H1 (cell line): ENCODE results near the gene ASB16. TPM values are rescaled to one million over a fixed set of nuclear protein-coding genes. Genes with fewer than 3 reads are reported as not detected.
A peak's percentile ranks its signal among the peaks of the same experiment; 100 is the strongest.

Experiments
- CTCF ChIA-PET: fragments of 300-600 bp; sonication (Branson Sonifier 250); formaldehyde crosslinking; loops from one replicate; lab custom pipeline; 2021; ENCODE audit not compliant: partially characterized antibody; lab: Charles Lee
- POLR2A ChIA-PET: fragments of 300-600 bp; sonication (Branson Sonifier 250); formaldehyde crosslinking; loops from one replicate; lab custom pipeline; 2021; ENCODE audit warnings: inconsistent platforms; ENCODE audit not compliant: partially characterized antibody; lab: Charles Lee
- DNase-seq, 2 experiments: peaks; one replicate each; pipeline versions ENCODE4 v3.0.0 to v3.0.0-alpha.2; 2010 to 2022; ENCODE audit warnings: low spot score in 2 of 2, low read depth in 1 of 2, mixed read lengths in 1 of 2
- FAIRE-seq: peaks from 2 replicates; lab custom pipeline; 2011; peaks lifted over from hg19 to GRCh38; lab: Jason Lieb, UNC
- H2AFZ ChIP-seq: 2 replicates; pipeline ENCODE4 v1.8.1; 2012; ENCODE audit warnings: low read length, inconsistent platforms
- H2AK5ac ChIP-seq: 2 replicates; pipeline ENCODE4 v1.6.1; 2013; ENCODE audit warnings: low read depth, low read length
- H2BK120ac ChIP-seq: replicated peaks from 2 replicates; pipeline ENCODE3; 2013; ENCODE audit warnings: low read depth, low read length, inconsistent platforms
- H2BK12ac ChIP-seq: 2 replicates; pipeline ENCODE4 v1.6.1; 2013; ENCODE audit warnings: low read depth, low read length
- H2BK15ac ChIP-seq: 2 replicates; pipeline ENCODE4 v1.6.1; 2013; ENCODE audit warnings: low read length
- H2BK20ac ChIP-seq: 2 replicates; pipeline ENCODE4 v1.6.1; 2013; ENCODE audit warnings: low read length
- H2BK5ac ChIP-seq: 2 replicates; pipeline ENCODE4 v1.6.1; 2013; ENCODE audit warnings: low read depth, low read length
- H3K14ac ChIP-seq: 2 replicates; pipeline ENCODE4 v1.6.1; 2013; ENCODE audit warnings: inconsistent platforms; ENCODE audit not compliant: insufficient read length
- H3K18ac ChIP-seq: 2 replicates; pipeline ENCODE4 v1.6.1; 2013; ENCODE audit warnings: low read length; ENCODE audit errors: extremely low read depth
- H3K23ac ChIP-seq: 2 replicates; pipeline ENCODE4 v1.6.1; 2013; ENCODE audit warnings: inconsistent platforms; ENCODE audit not compliant: insufficient read length
- H3K23me2 ChIP-seq: 2 replicates; pipeline ENCODE4 v1.6.1; 2013; ENCODE audit warnings: low read depth, low read length
- H3K27ac ChIP-seq: 2 replicates; pipeline ENCODE4 v1.6.1; 2011; ENCODE audit warnings: low read depth, low read length, inconsistent platforms
- H3K27me3 ChIP-seq, 4 experiments: replicated peaks in 1 of 4; 1 replicate in 1 of 4; 2 replicates in 3 of 4; pipeline versions ENCODE4 v1.6.1 to v1.8.1; 2011 to 2013; ENCODE audit warnings: low read length in 3 of 4, mild to moderate bottlenecking in 3 of 4, inconsistent platforms in 2 of 4, mixed read lengths in 2 of 4, moderate library complexity in 1 of 4; ENCODE audit not compliant: control insufficient read depth in 3 of 4, insufficient read depth in 3 of 4; ENCODE audit errors: extremely low read depth in 1 of 4
- H3K36me3 ChIP-seq, 4 experiments: 2 replicates each; pipeline versions ENCODE4 v1.6.1 to v1.8.1; 2011 to 2013; ENCODE audit warnings: mild to moderate bottlenecking in 4 of 4, low read length in 3 of 4, moderate library complexity in 2 of 4, control low read depth in 1 of 4, inconsistent platforms in 1 of 4; ENCODE audit not compliant: insufficient read depth in 4 of 4, control insufficient read depth in 2 of 4
- H3K4ac ChIP-seq: replicated peaks from 2 replicates; pipeline ENCODE3; 2013; ENCODE audit warnings: low read length, low read depth, mixed read lengths, inconsistent platforms; ENCODE audit not compliant: insufficient read length
- H3K4me1 ChIP-seq, 4 experiments: replicated peaks in 1 of 4; 1 replicate in 1 of 4; 2 replicates in 3 of 4; pipeline versions ENCODE4 v1.6.1 to v1.8.1; 2011 to 2013; ENCODE audit warnings: low read length in 3 of 4, inconsistent platforms in 2 of 4, mixed read lengths in 1 of 4; ENCODE audit not compliant: insufficient read depth in 4 of 4, control insufficient read depth in 3 of 4
- H3K4me2 ChIP-seq, 2 experiments: 2 replicates each; pipeline versions ENCODE4 v1.6.1 to v1.8.1; 2011 to 2013; ENCODE audit warnings: low read depth in 2 of 2, low read length in 2 of 2, control low read depth in 1 of 2, inconsistent platforms in 1 of 2, mild to moderate bottlenecking in 1 of 2; ENCODE audit not compliant: insufficient read depth in 1 of 2
- H3K4me3 ChIP-seq, 4 experiments: fragments of 200-600, 300-600 bp in 1 of 4; sonication (generic), shearing (Covaris generic), sonication (Bioruptor Twin) in 1 of 4; 2 replicates each; pipeline versions ENCODE4 v1.5.1 to v1.8.1; 2011 to 2016; ENCODE audit warnings: low read length in 4 of 4, low read depth in 3 of 4, control low read depth in 2 of 4, inconsistent platforms in 2 of 4, mild to moderate bottlenecking in 2 of 4, mixed read lengths in 1 of 4, moderate library complexity in 1 of 4; ENCODE audit not compliant: insufficient read depth in 2 of 4; ENCODE audit errors: extremely low read depth in 1 of 4
- H3K56ac ChIP-seq: replicated peaks from 2 replicates; pipeline ENCODE3; 2013; ENCODE audit warnings: low read depth, mild to moderate bottlenecking, mixed read lengths, low read length, inconsistent platforms; ENCODE audit not compliant: insufficient read length
- H3K79me1 ChIP-seq: 2 replicates; pipeline ENCODE4 v1.6.1; 2013; ENCODE audit warnings: low read depth, low read length, control low read depth
- H3K79me2 ChIP-seq, 2 experiments: 2 replicates each; pipeline versions ENCODE4 v1.6.1 to v1.8.1; 2012 to 2013; ENCODE audit warnings: low read length in 2 of 2, mild to moderate bottlenecking in 2 of 2, inconsistent platforms in 1 of 2; ENCODE audit not compliant: insufficient read depth in 2 of 2, control insufficient read depth in 1 of 2
- H3K9ac ChIP-seq, 4 experiments: replicated peaks in 1 of 4; 1 replicate in 1 of 4; 2 replicates in 3 of 4; pipeline versions ENCODE4 v1.6.1 to v1.8.1; 2011 to 2013; ENCODE audit warnings: low read depth in 3 of 4, low read length in 3 of 4, control low read depth in 2 of 4, mild to moderate bottlenecking in 2 of 4, moderate library complexity in 2 of 4, inconsistent platforms in 1 of 4; ENCODE audit errors: extremely low read depth in 1 of 4
- H3K9me3 ChIP-seq, 2 experiments: 2 replicates each; pipeline versions ENCODE4 v1.6.1 to v1.8.1; 2012 to 2013; ENCODE audit warnings: mild to moderate bottlenecking in 2 of 2, moderate library complexity in 2 of 2, control low read depth in 1 of 2, inconsistent platforms in 1 of 2, low read depth in 1 of 2, low read length in 1 of 2, mixed read lengths in 1 of 2; ENCODE audit not compliant: insufficient read depth in 2 of 2
- H4K20me1 ChIP-seq, 2 experiments: replicated peaks in 1 of 2; 2 replicates each; pipeline versions ENCODE3 to v1.8.1; 2011 to 2013; ENCODE audit warnings: inconsistent platforms in 2 of 2, low read length in 2 of 2, mild to moderate bottlenecking in 1 of 2; ENCODE audit not compliant: insufficient read depth in 2 of 2, control insufficient read depth in 1 of 2
- H4K5ac ChIP-seq: 2 replicates; pipeline ENCODE4 v1.6.1; 2013; ENCODE audit warnings: low read length, low read depth, mixed read lengths, inconsistent platforms; ENCODE audit not compliant: insufficient read length
- H4K8ac ChIP-seq: 2 replicates; pipeline ENCODE4 v1.8.0; 2013; ENCODE audit warnings: mild to moderate bottlenecking, moderate library complexity, low read length, inconsistent platforms; ENCODE audit not compliant: insufficient read depth; ENCODE audit errors: extremely low read depth
- H4K91ac ChIP-seq: replicated peaks from 2 replicates; pipeline ENCODE3; 2013; ENCODE audit warnings: low read length, mixed read lengths, inconsistent platforms; ENCODE audit not compliant: insufficient read length
- BACH1 ChIP-seq: IDR thresholded peaks from 2 replicates; pipeline ENCODE4 v1.6.1; 2012; ENCODE audit warnings: low read length, improper control_type of control experiment
- GABPA ChIP-seq: IDR thresholded peaks from 2 replicates; pipeline ENCODE4 v1.6.1; 2011; ENCODE audit warnings: mild to moderate bottlenecking, low read length, moderate library complexity, borderline replicate concordance; ENCODE audit not compliant: insufficient read depth
- KDM1A ChIP-seq: fragments of 200-600, 300-600 bp; sonication (generic); IDR thresholded peaks from 2 replicates; pipeline ENCODE4 v1.7.1; 2016; ENCODE audit warnings: mild to moderate bottlenecking, low read length, borderline replicate concordance
- KDM4A ChIP-seq: IDR thresholded peaks from one replicate; pipeline ENCODE4 v1.7.1; 2012; ENCODE audit warnings: low read depth, mild to moderate bottlenecking, moderate library complexity, low read length, inconsistent platforms; ENCODE audit not compliant: severe bottlenecking
- POLR2A ChIP-seq, 2 experiments: IDR thresholded peaks; 1 replicate in 1 of 2; 2 replicates in 1 of 2; pipeline ENCODE4 v1.6.1; 2011; ENCODE audit warnings: low read depth in 2 of 2, low read length in 2 of 2, mild to moderate bottlenecking in 2 of 2; ENCODE audit errors: control extremely low read depth in 1 of 2
- YY1 ChIP-seq: IDR thresholded peaks from 2 replicates; pipeline ENCODE4 v1.6.1; 2011; ENCODE audit warnings: low read depth, mild to moderate bottlenecking, low read length
- WGBS, 2 experiments: shearing (Covaris generic) in 1 of 2; methylation state at CpG; one replicate each; pipeline versions ENCODE4 v1.1.6 to v1.1.7; 2013 to 2015; ENCODE audit warnings: low lambda C conversion rate in 2 of 2, mixed read lengths in 2 of 2, inconsistent platforms in 1 of 2, low coverage in 1 of 2, missing lambda C conversion rate in 1 of 2; ENCODE audit not compliant: insufficient replicate concordance in 2 of 2, insufficient coverage in 1 of 2, insufficient read length in 1 of 2; ENCODE audit errors: extremely low coverage in 1 of 2, missing lambda C conversion rate in 1 of 2; 5-methylcytosine and 5-hydroxymethylcytosine counted together
- polyA plus RNA-seq, 7 experiments: library from polyadenylated mRNA; depleted of rRNA in 3 of 7; stranded (reverse) in 5 of 7; unstranded in 2 of 7; fragments of >200 nt in 5 of 7; fragments of 200-250 nt in 2 of 7; gene quantifications; 1 replicate in 5 of 7; 2 replicates in 1 of 7; 4 replicates in 1 of 7; pipeline versions ENCODE4 v1.2.1 to v1.2.3, GENCODE V29; 2011 to 2013; ENCODE audit warnings: missing spikeins in 2 of 7, mixed read lengths in 2 of 7
- total RNA-seq: library from RNA; stranded (reverse); fragmentation: NEBNext Ultra II Directional; extraction: Animal tissue kit (Norgen Biotek cat#: 25700); gene quantifications from 2 replicates; pipeline ENCODE4 v1.2.1, GENCODE V29; 2021
- TF ChIP-seq, protein P1 (sequence below): IDR thresholded peaks from 2 replicates; pipeline ENCODE4 v1.6.1; 2012; ENCODE audit warnings: low read length, inconsistent platforms

Gene ASB16
- total and polyA plus RNA-seq, 2 of the 8 experiments (the other 6 are each of a cell fraction or from before 2014, with no cell fraction given): 0.05 TPM; not detected in 1

- Histone ChIP-seq H4K5ac (peak within 1 kb of the TSS; percentile 84), H3K23me2 (no peaks in the 10 kb centered on the region; the same call in 1 of the 2 replicates), H4K20me1 (peaks cover 0 to 5% of the 10 kb centered on the region in 2 experiments), H3K4ac (peak within 1 kb of the TSS; percentile 90), H2BK5ac (peak within 1 kb of the TSS; percentile 97), H3K27me3 (no peaks in the 10 kb centered on the region), H3K9me3 (no peaks in the 10 kb centered on the region), H3K18ac (peak within 1 kb of the TSS; percentile 100), H3K9ac (peak within 1 kb of the TSS; percentile 84 to 98 (median 92)), H3K14ac (no peak within 1 kb of the TSS), H3K4me3 (peak within 1 kb of the TSS; percentile 93 to 99 (median 98)), H3K56ac (peak within 1 kb of the TSS; percentile 95), H3K4me1 (peaks cover 0 to 4% (median 0%) of the 10 kb centered on the region in 4 experiments; a peak in 2 of 7 replicates), H3K79me2 (peaks cover 5 to 39% of the 10 kb centered on the region in 2 experiments; a peak in 3 of 4 replicates), H2AK5ac (no peak within 1 kb of the TSS; the same call in 1 of the 2 replicates), H2BK15ac (no peak within 1 kb of the TSS), H2BK12ac (peak within 1 kb of the TSS; percentile 35; the same call in 1 of the 2 replicates), H4K91ac (no peak within 1 kb of the TSS), H3K23ac (no peak within 1 kb of the TSS), H4K8ac (peak within 1 kb of the TSS; percentile 92), H2BK120ac (no peak within 1 kb of the TSS), H3K79me1 (peaks cover 9% of the 10 kb centered on the region), H2AFZ (peak within 1 kb of the TSS; percentile 92), H3K36me3 (peaks cover 15 to 23% (median 19%) of the 10 kb centered on the region in 4 experiments), H3K4me2 (peak within 1 kb of the TSS; percentile 71 to 76), H2BK20ac (no peak within 1 kb of the TSS), H3K27ac (peak within 1 kb of the TSS; percentile 91)
- 1% methylated on average over 50 of the region's 50 CpGs; no CpG with 5 or more reads in 1 of the 2 experiments for WGBS, 2 experiments
- POLR2A ChIA-PET: interaction anchor here (0.7 to 5.8 kb wide), 20 partner anchors 9 to 269 kb away, joined by 3 to 84 read pairs (median 4); partner anchors contain the start of genes ASB16 and HDAC5
- CTCF ChIA-PET: interaction anchor here (0.9 to 6.3 kb wide), 12 partner anchors 8 to 178 kb away, joined by 3 to 36 read pairs (median 5); partner anchors contain the start of genes ASB16 and HDAC5
- peak; percentile 63 for FAIRE-seq
- peak; percentile 98 to 99 for DNase-seq
- TF ChIP-seq GABPA (peak; percentile 95), KDM1A (no peak), BACH1 (no peak), YY1 (no peak), POLR2A (IDR thresholded peaks at IDR 0.05; ENCODE audit: control extremely low read depth in 1 of 2, low read depth in 2 of 2, low read length in 2 of 2) (peak; percentile 84 to 96), KDM4A (peak; percentile 39)
- TF ChIP-seq, protein P1, sequence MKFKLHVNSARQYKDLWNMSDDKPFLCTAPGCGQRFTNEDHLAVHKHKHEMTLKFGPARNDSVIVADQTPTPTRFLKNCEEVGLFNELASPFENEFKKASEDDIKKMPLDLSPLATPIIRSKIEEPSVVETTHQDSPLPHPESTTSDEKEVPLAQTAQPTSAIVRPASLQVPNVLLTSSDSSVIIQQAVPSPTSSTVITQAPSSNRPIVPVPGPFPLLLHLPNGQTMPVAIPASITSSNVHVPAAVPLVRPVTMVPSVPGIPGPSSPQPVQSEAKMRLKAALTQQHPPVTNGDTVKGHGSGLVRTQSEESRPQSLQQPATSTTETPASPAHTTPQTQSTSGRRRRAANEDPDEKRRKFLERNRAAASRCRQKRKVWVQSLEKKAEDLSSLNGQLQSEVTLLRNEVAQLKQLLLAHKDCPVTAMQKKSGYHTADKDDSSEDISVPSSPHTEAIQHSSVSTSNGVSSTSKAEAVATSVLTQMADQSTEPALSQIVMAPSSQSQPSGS: no peak; the same call in 1 of the 2 replicates
Measured at GRCh38 chr17:44186307-44187130, 16.0 kb downstream of the ASB16 start, which contains the start of gene TMUB2. Gene TMUB2 (plus strand): TSS chr17:44186972. CDS start chr17:44187709, 737 bp downstream.
